ENCODE data around the gene CRYBB3.

DNA sequence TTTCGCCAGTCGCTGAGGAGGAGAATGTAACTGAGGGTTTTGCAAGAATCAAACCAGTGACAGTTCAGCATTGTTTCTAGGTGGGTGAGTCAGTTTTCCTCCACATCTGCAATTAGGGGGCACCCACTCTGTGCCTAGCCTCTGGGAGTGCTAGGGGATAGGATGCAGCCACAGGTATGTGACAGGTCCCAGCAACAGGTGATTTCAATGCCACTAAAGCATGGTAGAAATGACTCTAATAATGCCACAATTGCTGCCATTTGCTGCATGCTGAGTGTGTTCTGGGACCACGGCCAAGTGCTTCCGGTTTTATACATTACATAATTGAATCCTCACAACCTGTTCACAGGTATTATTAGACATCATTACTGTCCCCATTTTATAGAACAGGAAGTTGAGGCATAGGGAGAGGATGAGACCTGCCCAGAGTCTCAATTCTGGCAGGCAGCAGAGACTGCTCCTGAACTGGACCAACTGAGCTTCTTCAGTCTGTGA is 20.3 kb downstream of the CRYBB3 start:
- TF ChIP-seq, protein P1, sequence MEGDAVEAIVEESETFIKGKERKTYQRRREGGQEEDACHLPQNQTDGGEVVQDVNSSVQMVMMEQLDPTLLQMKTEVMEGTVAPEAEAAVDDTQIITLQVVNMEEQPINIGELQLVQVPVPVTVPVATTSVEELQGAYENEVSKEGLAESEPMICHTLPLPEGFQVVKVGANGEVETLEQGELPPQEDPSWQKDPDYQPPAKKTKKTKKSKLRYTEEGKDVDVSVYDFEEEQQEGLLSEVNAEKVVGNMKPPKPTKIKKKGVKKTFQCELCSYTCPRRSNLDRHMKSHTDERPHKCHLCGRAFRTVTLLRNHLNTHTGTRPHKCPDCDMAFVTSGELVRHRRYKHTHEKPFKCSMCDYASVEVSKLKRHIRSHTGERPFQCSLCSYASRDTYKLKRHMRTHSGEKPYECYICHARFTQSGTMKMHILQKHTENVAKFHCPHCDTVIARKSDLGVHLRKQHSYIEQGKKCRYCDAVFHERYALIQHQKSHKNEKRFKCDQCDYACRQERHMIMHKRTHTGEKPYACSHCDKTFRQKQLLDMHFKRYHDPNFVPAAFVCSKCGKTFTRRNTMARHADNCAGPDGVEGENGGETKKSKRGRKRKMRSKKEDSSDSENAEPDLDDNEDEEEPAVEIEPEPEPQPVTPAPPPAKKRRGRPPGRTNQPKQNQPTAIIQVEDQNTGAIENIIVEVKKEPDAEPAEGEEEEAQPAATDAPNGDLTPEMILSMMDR (IDR thresholded peaks at IDR 0.05) = no peak
- no peak for TF ChIP-seq POLR2A (IDR thresholded peaks at IDR 0.05)

Measured in lower leg skin (tissue), 3 donors.